ENCODE results near the gene ITM2C. TPM values are rescaled to one million over a fixed set of nuclear protein-coding genes. Genes with fewer than 3 reads are reported as not detected.

The ITM2C gene
- total and polyA plus RNA-seq, 2 of the 13 experiments (the other 11 are each of a cell fraction or from before 2014, with no cell fraction given), result 70.5 to 270 TPM

DNA sequence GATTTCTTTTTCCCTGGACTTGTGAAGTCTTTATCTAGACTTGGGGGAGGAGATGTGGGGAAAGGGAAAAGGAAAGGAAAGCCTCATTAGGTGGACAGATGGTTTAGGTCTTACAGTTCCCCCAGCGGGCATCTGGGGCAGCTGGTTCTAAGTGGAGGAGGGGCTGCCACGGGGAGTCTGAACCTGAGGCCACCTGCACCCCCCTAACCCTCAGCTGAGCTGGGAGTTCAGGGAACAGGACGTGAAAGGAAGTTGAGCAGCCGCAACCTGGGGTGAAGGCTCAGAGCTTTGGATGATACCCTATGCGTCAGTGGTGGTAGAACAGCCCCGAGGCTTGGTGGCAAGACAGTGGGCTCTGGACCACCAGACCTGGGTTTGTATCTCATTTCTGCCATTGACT lies 26.8 kb downstream of the ITM2C start (continued):
- TF ChIP-seq SMC3 (IDR thresholded peaks at IDR 0.05; ENCODE audit: low read length) (no peak), BHLHE40 (IDR thresholded peaks at IDR 0.05; ENCODE audit: low read length) (no peak), TBP (CRISPR knock-in tag; IDR thresholded peaks at IDR 0.05) (no peak)

DNA sequence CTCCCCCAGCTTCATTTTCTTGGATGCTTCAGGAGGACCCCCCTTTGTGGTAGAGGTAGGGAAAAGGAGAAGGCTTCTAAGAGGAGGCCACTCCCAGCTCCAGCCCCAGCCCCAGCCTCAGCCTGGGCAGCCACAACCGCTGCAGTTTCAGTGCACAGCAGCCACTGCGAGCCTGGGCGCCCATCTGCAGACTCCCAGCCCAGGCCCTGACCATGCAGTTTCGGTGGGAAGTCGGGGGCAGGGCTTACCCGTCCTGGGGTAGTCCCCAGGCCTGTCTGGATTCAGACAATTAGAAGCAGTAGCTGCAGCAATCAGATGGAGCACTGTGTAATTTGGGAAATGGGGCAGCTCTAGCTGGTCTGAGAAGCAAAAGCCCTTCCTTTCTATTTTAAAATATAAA lies 28.6 kb downstream of the ITM2C start:
- Histone ChIP-seq H3K9me3 (ENCODE audit: low read length) (no peaks in the 10 kb centered on the region), H3K36me3 (replicated peaks in 1 of 2; ENCODE audit: control insufficient read depth in 1 of 2, insufficient read depth in 2 of 2, low read length in 2 of 2) (no peaks in the 10 kb centered on the region), H3K4me3 (replicated peaks in 1 of 3; ENCODE audit: insufficient read depth in 1 of 3, low read depth in 2 of 3, low read length in 3 of 3) (no peak overlapping the region), H3K27me3 (ENCODE audit: control insufficient read depth in 1 of 2, insufficient read depth in 2 of 2, low read length in 2 of 2) (peaks cover 5 to 82% of the 10 kb centered on the region in 2 experiments; a peak in 4 of 5 replicates), H2AFZ (ENCODE audit: low read length) (no peak overlapping the region), H3K79me2 (ENCODE audit: insufficient read depth, low read length) (no peaks in the 10 kb centered on the region), H3K4me2 (ENCODE audit: low read depth, low read length) (no peak overlapping the region), H3K27ac (ENCODE audit: extremely low read length, insufficient read depth, low read length) (no peak overlapping the region), H3K4me1 (ENCODE audit: insufficient read depth, low read length) (no peaks in the 10 kb centered on the region), H4K20me1 (ENCODE audit: insufficient read depth, low read length) (no peaks in the 10 kb centered on the region), H3K9ac (ENCODE audit: insufficient read depth, low read depth, low read length) (no peak overlapping the region)
- intact Hi-C loops (cut with micrococcal nuclease; ENCODE audit: unreplicated experiment), result no loop called here
- FAIRE-seq, result no peak
- TF ChIP-seq MEIS1 (CRISPR knock-in tag; IDR thresholded peaks at IDR 0.05; ENCODE audit: borderline replicate concordance), result no peak
- no peak for TF ChIP-seq SMC3 (IDR thresholded peaks at IDR 0.05; ENCODE audit: low read length)
- POLR2A ChIA-PET, result no interaction called here
- no TSS peak for BruUV-seq (replicated peaks)
- peak; percentile 25; the same call in 2 of the 3 replicates for ATAC-seq
- CTCF ChIA-PET (ENCODE audit: low intra/inter-chr PET ratio, low total read pairs), result no interaction called here
- no peak for DNase-seq (ENCODE audit: low spot score)
- WGBS (ENCODE audit: low lambda C conversion rate), result 23% methylated on average over 3 of the region's 6 CpGs
- in situ Hi-C loops (cut with HindIII; ENCODE audit: extremely low pct_ligation_motif_present, low pct_unique_long_range_greater_than_20kb), result no loop called here

DNA sequence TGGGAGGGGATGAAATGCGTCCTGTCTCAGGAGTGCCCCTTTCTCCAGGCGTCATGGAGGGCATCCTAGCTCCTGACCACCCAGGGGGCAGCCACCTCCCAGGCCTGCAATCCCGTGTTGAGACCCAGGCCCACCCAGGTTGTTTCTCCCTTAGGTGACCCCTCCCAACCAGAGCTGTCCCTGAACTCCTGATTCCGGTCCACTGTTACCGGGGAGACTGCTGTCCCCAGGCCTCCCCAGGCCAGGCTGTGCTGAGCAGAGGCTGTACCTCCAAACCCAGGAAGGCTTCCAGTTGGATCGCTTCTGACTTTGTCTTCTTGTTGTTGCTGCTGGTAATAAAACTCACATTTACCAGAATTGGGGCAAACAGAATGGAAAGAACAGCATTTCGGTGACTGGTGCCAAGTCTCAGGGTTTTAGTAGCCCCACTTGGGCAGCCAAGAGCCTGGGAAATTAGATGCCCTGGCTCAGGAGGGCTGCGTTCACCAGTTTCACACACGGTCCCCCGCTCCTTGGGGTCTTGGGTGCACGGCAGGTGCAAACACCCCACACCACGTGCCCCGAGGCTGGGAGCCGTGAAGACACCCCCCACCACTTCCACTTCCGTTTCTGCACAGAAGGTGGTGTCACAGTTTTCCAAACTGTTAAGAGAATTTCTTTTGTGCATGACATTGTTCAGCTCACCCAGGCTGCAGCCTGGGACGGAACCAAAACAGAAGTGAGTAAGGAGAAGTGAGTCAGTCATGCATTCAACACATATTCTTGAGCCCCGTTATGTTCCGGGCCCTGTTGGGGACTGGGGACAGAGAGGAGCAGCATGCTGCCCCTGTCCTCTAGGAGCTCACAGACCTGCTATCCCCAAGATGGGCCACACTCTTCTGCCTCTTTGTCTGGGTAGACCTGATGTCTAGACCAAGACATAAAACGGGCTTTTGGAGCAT lies 29.4 kb downstream of the ITM2C start:
- Histone ChIP-seq H3K4me3 (replicated peaks in 1 of 3; ENCODE audit: insufficient read depth in 1 of 3, low read depth in 2 of 3, low read length in 3 of 3) (no peak overlapping the region), H3K36me3 (replicated peaks in 1 of 2; ENCODE audit: control insufficient read depth in 1 of 2, insufficient read depth in 2 of 2, low read length in 2 of 2) (no peaks in the 10 kb centered on the region), H3K27me3 (ENCODE audit: control insufficient read depth in 1 of 2, insufficient read depth in 2 of 2, low read length in 2 of 2) (peaks cover 5 to 85% of the 10 kb centered on the region in 2 experiments), H3K9ac (ENCODE audit: insufficient read depth, low read depth, low read length) (no peak overlapping the region), H3K4me2 (ENCODE audit: low read depth, low read length) (no peak overlapping the region), H3K4me1 (ENCODE audit: insufficient read depth, low read length) (no peaks in the 10 kb centered on the region), H3K9me3 (ENCODE audit: low read length) (no peaks in the 10 kb centered on the region), H3K79me2 (ENCODE audit: insufficient read depth, low read length) (no peaks in the 10 kb centered on the region), H3K27ac (ENCODE audit: extremely low read length, insufficient read depth, low read length) (no peak overlapping the region), H4K20me1 (ENCODE audit: insufficient read depth, low read length) (no peaks in the 10 kb centered on the region), H2AFZ (ENCODE audit: low read length) (no peak overlapping the region)
- intact Hi-C loops (cut with micrococcal nuclease; ENCODE audit: unreplicated experiment) (no loop called here), in situ Hi-C loops (cut with HindIII; ENCODE audit: extremely low pct_ligation_motif_present, low pct_unique_long_range_greater_than_20kb) (no loop called here)
- ChIA-PET POLR2A (no interaction called here), CTCF (ENCODE audit: low intra/inter-chr PET ratio, low total read pairs) (no interaction called here)
- ATAC-seq (no peak), DNase-seq (ENCODE audit: low spot score) (no peak), FAIRE-seq (no peak)
- WGBS (ENCODE audit: low lambda C conversion rate), result 42% methylated on average over 19 of the region's 19 CpGs
- BruUV-seq (replicated peaks), result no TSS peak
- TF ChIP-seq GATAD1 (CRISPR knock-in tag; IDR thresholded peaks at IDR 0.05) (no peak), ZNF256 (CRISPR knock-in tag; conservative IDR thresholded peaks at IDR 0.05) (no peak), HNRNPL (IDR thresholded peaks at IDR 0.05; ENCODE audit: low read depth, low read length) (no peak), SIX1 (CRISPR knock-in tag; IDR thresholded peaks at IDR 0.05; ENCODE audit: borderline replicate concordance) (no peak), ZNF432 (CRISPR knock-in tag; IDR thresholded peaks at IDR 0.05; ENCODE audit: borderline replicate concordance) (no peak), ESRRA (CRISPR knock-in tag; IDR thresholded peaks at IDR 0.05; ENCODE audit: low read depth) (no peak), EHMT2 (IDR thresholded peaks at IDR 0.05; ENCODE audit: borderline replicate concordance, low read depth, low read length) (no peak), ZNF776 (CRISPR knock-in tag; IDR thresholded peaks at IDR 0.05) (no peak), NR2F2 (IDR thresholded peaks at IDR 0.05; ENCODE audit: borderline replicate concordance, low read depth) (no peak)
- TF ChIP-seq, protein P1, sequence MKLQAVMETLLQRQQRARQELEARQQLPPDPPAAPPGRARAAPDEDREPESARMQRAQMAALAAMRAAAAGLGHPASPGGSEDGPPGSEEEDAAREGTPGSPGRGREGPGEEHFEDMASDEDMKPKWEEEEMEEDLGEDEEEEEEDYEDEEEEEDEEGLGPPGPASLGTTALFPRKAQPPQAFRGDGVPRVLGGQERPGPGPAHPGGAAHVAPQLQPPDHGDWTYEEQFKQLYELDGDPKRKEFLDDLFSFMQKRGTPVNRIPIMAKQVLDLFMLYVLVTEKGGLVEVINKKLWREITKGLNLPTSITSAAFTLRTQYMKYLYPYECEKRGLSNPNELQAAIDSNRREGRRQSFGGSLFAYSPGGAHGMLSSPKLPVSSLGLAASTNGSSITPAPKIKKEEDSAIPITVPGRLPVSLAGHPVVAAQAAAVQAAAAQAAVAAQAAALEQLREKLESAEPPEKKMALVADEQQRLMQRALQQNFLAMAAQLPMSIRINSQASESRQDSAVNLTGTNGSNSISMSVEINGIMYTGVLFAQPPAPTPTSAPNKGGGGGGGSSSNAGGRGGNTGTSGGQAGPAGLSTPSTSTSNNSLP (IDR thresholded peaks at IDR 0.05; ENCODE audit: low read depth, low read length), result no peak
- TF ChIP-seq, protein P2, sequence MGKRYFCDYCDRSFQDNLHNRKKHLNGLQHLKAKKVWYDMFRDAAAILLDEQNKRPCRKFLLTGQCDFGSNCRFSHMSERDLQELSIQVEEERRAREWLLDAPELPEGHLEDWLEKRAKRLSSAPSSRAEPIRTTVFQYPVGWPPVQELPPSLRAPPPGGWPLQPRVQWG (CRISPR knock-in tag; IDR thresholded peaks at IDR 0.05; ENCODE audit: borderline replicate concordance, low read depth), result no peak
